SK-N-SH (cell line): Measurements from ENCODE around the gene CCDC177.

Source experiments
- EP300 ChIP-seq, 2 experiments: IDR thresholded peaks; 2 replicates each; pipeline versions ENCODE4 v1.4.0 to v1.6.1; 2012; ENCODE audit warnings: borderline replicate concordance in 1 of 2, low read depth in 1 of 2, low read length in 1 of 2
- FOXM1 ChIP-seq: IDR thresholded peaks from 2 replicates; pipeline ENCODE4 v1.4.0; 2012; ENCODE audit warnings: low read depth, mild to moderate bottlenecking
- JUND ChIP-seq: IDR thresholded peaks from 2 replicates; pipeline ENCODE4 v1.4.0; 2012
- RXRA ChIP-seq: IDR thresholded peaks from 2 replicates; pipeline ENCODE4 v1.4.0; 2012; ENCODE audit warnings: low read depth, mild to moderate bottlenecking, borderline replicate concordance
- SIN3A ChIP-seq: IDR thresholded peaks from 2 replicates; pipeline ENCODE4 v1.6.1; 2012; ENCODE audit warnings: low read depth, mild to moderate bottlenecking, low read length, moderate library complexity, borderline replicate concordance
- TAF1 ChIP-seq: IDR thresholded peaks from 2 replicates; pipeline ENCODE4 v1.6.1; 2012; ENCODE audit warnings: low read depth, mild to moderate bottlenecking, low read length, moderate library complexity, borderline replicate concordance
- TCF12 ChIP-seq: IDR thresholded peaks from 2 replicates; pipeline ENCODE4 v1.4.0; 2012
- TEAD4 ChIP-seq: IDR thresholded peaks from 2 replicates; pipeline ENCODE4 v1.4.0; 2012; ENCODE audit warnings: mild to moderate bottlenecking, borderline replicate concordance; ENCODE audit not compliant: insufficient read depth
- TF ChIP-seq, protein P1 (sequence below): fragments of 200-600 bp; sonication (generic); IDR thresholded peaks from 2 replicates; pipeline ENCODE4 v1.6.1; 2017; ENCODE audit warnings: antibody characterized with exemption, mild to moderate bottlenecking, moderate library complexity
- TF ChIP-seq, protein P2 (sequence below): fragments of 150-350 bp; IDR thresholded peaks from 2 replicates; pipeline ENCODE4 v1.6.1; 2016; ENCODE audit warnings: mild to moderate bottlenecking, low read depth, low read length
- TF ChIP-seq, protein P3 (sequence below): IDR thresholded peaks from 2 replicates; pipeline ENCODE4 v1.4.0; 2012; ENCODE audit warnings: low read depth, borderline replicate concordance
- TF ChIP-seq, protein P4 (sequence below): IDR thresholded peaks from 2 replicates; pipeline ENCODE4 v1.4.0; 2012; ENCODE audit warnings: low read depth, borderline replicate concordance

DNA sequence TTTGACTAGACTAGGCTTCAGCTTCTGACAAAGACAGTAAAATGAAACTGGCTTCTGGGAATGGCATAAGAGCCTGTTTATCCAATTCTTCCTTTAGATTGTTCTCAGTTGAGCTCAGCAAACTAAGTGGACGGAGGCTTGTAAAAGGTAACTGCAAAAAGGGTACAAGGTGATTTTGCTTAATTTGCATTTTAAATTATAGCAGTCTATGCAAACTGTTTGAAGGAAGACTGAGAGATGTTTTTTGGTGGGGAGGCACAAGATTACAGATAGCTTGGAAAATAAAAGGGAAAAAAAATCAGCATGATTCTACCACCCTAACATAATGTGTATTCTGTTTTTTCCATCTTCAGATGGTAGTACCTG is 41.7 kb upstream of the CCDC177 start:
- TF ChIP-seq, protein P1, sequence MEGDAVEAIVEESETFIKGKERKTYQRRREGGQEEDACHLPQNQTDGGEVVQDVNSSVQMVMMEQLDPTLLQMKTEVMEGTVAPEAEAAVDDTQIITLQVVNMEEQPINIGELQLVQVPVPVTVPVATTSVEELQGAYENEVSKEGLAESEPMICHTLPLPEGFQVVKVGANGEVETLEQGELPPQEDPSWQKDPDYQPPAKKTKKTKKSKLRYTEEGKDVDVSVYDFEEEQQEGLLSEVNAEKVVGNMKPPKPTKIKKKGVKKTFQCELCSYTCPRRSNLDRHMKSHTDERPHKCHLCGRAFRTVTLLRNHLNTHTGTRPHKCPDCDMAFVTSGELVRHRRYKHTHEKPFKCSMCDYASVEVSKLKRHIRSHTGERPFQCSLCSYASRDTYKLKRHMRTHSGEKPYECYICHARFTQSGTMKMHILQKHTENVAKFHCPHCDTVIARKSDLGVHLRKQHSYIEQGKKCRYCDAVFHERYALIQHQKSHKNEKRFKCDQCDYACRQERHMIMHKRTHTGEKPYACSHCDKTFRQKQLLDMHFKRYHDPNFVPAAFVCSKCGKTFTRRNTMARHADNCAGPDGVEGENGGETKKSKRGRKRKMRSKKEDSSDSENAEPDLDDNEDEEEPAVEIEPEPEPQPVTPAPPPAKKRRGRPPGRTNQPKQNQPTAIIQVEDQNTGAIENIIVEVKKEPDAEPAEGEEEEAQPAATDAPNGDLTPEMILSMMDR = no peak
- TF ChIP-seq SIN3A (no peak), EP300 (IDR thresholded peaks at IDR 0.05; ENCODE audit: borderline replicate concordance in 1 of 2, low read depth in 1 of 2, low read length in 1 of 2) (no peak), RXRA (no peak), TCF12 (no peak), TEAD4 (no peak), FOXM1 (no peak), JUND (no peak), TAF1 (no peak)
- TF ChIP-seq, protein P2, sequence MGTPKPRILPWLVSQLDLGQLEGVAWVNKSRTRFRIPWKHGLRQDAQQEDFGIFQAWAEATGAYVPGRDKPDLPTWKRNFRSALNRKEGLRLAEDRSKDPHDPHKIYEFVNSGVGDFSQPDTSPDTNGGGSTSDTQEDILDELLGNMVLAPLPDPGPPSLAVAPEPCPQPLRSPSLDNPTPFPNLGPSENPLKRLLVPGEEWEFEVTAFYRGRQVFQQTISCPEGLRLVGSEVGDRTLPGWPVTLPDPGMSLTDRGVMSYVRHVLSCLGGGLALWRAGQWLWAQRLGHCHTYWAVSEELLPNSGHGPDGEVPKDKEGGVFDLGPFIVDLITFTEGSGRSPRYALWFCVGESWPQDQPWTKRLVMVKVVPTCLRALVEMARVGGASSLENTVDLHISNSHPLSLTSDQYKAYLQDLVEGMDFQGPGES = no peak
- TF ChIP-seq, protein P3, sequence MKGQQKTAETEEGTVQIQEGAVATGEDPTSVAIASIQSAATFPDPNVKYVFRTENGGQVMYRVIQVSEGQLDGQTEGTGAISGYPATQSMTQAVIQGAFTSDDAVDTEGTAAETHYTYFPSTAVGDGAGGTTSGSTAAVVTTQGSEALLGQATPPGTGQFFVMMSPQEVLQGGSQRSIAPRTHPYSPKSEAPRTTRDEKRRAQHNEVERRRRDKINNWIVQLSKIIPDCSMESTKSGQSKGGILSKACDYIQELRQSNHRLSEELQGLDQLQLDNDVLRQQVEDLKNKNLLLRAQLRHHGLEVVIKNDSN = no peak
- TF ChIP-seq, protein P4, sequence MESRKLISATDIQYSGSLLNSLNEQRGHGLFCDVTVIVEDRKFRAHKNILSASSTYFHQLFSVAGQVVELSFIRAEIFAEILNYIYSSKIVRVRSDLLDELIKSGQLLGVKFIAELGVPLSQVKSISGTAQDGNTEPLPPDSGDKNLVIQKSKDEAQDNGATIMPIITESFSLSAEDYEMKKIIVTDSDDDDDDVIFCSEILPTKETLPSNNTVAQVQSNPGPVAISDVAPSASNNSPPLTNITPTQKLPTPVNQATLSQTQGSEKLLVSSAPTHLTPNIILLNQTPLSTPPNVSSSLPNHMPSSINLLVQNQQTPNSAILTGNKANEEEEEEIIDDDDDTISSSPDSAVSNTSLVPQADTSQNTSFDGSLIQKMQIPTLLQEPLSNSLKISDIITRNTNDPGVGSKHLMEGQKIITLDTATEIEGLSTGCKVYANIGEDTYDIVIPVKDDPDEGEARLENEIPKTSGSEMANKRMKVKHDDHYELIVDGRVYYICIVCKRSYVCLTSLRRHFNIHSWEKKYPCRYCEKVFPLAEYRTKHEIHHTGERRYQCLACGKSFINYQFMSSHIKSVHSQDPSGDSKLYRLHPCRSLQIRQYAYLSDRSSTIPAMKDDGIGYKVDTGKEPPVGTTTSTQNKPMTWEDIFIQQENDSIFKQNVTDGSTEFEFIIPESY = no peak
